HG02943 (cell line): ENCODE measurements around the gene MDM4.

Experiments
- ATAC-seq: cut with Tn5 transposase; IDR thresholded peaks from one replicate; pipeline ENCODE4 v1.9.1; 2021; ENCODE audit warnings: mild to moderate bottlenecking, low read depth, moderate library complexity; ENCODE audit not compliant: unreplicated experiment

The MDM4 gene

GRCh38 chr1:204600968-204601367 is 84.8 kb downstream of the MDM4 start:
- no peak for ATAC-seq

- no peak for ATAC-seq
These were observed 85.9 kb downstream of the MDM4 start for GRCh38 chr1:204602111-204602579.

DNA sequence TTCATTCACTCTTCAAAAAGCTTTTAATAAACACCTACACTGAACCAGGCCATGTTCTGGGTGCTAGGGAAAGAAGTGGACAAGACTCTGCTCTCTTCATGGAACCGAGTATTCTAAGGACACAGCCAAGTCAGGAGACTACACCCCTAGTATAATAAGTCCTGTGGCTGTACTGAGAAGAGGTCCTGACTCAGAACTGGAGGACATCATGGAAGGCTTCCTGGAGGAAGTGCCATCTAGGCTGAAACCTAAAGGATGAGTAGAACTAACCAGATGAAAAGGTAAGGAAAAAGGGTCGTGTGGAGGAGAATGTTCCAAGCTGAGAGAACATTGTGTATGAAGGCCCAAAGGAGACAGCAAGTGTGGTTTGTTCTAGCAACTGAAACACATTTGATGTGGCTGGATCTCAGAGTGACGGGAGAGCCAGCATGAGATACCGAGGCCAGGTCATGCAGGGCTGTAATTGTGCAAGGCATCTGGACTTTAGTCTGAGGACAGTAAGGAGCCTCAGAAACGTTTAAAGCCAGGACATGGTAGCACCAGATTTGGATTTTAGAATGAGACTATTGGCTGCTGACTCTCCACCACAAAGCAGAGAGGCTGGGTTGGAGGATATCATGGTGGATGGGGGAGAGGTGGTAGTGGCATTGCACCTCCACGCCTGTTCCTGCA is 86.8 kb downstream of the MDM4 start:
- ATAC-seq = no peak

GRCh38 chr1:204605791-204606190 is 89.6 kb downstream of the MDM4 start:
- ATAC-seq = no peak
